ENCODE results near the gene OAS3. TPM values are rescaled to one million over a fixed set of nuclear protein-coding genes. Genes with fewer than 3 reads are reported as not detected.
A peak's percentile ranks its signal among the peaks of the same experiment; 100 is the strongest.

Gene OAS3
- total and polyA plus RNA-seq, 10 donors: 5.0 to 54.5 (median 28.8) TPM

GRCh38 chr12:112894128-112894527, 44.1 kb upstream of the OAS3 start:
- Histone ChIP-seq H3K9me3 (no peaks in the 10 kb centered on the region), H3K4me1 (peaks cover 6 to 38% (median 15%) of the 10 kb centered on the region in 6 donors), H3K36me3 (no peaks in the 10 kb centered on the region), H3K27ac (peak overlapping the region in 2 of 8 donors; percentile 22 to 30), H3K27me3 (replicated peaks in 1 of 7) (no peaks in the 10 kb centered on the region), H3K4me3 (no peak overlapping the region)
- no peak for DNase-seq
- intact Hi-C loops (cut with DNase I; ENCODE audit: low total_unique reads): no loop called here
- TF ChIP-seq POLR2AphosphoS5 (IDR thresholded peaks at IDR 0.05) (no peak), POLR2A (IDR thresholded peaks at IDR 0.05) (no peak)
- TF ChIP-seq, protein P1, sequence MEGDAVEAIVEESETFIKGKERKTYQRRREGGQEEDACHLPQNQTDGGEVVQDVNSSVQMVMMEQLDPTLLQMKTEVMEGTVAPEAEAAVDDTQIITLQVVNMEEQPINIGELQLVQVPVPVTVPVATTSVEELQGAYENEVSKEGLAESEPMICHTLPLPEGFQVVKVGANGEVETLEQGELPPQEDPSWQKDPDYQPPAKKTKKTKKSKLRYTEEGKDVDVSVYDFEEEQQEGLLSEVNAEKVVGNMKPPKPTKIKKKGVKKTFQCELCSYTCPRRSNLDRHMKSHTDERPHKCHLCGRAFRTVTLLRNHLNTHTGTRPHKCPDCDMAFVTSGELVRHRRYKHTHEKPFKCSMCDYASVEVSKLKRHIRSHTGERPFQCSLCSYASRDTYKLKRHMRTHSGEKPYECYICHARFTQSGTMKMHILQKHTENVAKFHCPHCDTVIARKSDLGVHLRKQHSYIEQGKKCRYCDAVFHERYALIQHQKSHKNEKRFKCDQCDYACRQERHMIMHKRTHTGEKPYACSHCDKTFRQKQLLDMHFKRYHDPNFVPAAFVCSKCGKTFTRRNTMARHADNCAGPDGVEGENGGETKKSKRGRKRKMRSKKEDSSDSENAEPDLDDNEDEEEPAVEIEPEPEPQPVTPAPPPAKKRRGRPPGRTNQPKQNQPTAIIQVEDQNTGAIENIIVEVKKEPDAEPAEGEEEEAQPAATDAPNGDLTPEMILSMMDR (IDR thresholded peaks at IDR 0.05 in 8 of 11, conservative IDR thresholded peaks at IDR 0.05 in 3 of 11): no peak

DNA sequence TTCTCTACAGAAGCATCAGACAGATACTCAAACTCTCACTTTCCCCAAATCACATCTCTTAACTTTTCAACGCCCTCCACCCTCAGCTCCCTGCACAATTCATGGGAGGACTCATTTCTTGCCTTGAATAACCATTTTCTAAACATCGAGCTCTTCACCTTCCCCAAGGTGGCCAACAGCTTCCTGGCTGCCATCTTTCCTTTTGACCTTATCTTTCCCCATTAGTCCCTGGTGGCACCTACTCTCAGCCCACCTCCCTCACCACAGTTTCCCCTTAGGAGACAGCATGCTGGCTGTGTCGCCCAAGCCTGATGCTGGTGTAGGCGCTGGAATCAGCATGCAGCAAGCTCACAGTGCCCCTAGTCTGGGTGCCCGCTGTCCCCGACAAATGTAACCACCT, 39.9 kb upstream of the OAS3 start:
- Histone ChIP-seq H3K4me1 (peaks cover 8 to 47% (median 20%) of the 10 kb centered on the region in 6 donors), H3K9me3 (no peaks in the 10 kb centered on the region), H3K36me3 (no peaks in the 10 kb centered on the region), H3K27ac (no peak overlapping the region), H3K4me3 (no peak overlapping the region), H3K27me3 (replicated peaks in 1 of 7) (no peaks in the 10 kb centered on the region)
- intact Hi-C loops (cut with DNase I; ENCODE audit: low total_unique reads): loop anchor here (5.0 kb wide), 1 partner anchor 139 kb away; no protein-coding TSS in a partner anchor
- 85 to 92% (median 90%) methylated on average over 6 of the region's 6 CpGs for WGBS, 5 donors
- TF ChIP-seq POLR2A (IDR thresholded peaks at IDR 0.05): no peak
- TF ChIP-seq, protein P1 (IDR thresholded peaks at IDR 0.05 in 8 of 11, conservative IDR thresholded peaks at IDR 0.05 in 3 of 11): no peak
- TF ChIP-seq POLR2AphosphoS5 (IDR thresholded peaks at IDR 0.05): no peak
- no peak for DNase-seq

GRCh38 chr12:112900298-112901145, 37.8 kb upstream of the OAS3 start:
- Histone ChIP-seq H3K4me1 (peaks cover 15 to 53% (median 35%) of the 10 kb centered on the region in 6 donors), H3K27me3 (replicated peaks in 1 of 7) (no peaks in the 10 kb centered on the region)

GRCh38 chr12:112901271-112901670, 37.0 kb upstream of the OAS3 start:
- H3K36me3 ChIP-seq: no peaks in the 10 kb centered on the region
- H3K4me3 ChIP-seq: no peak overlapping the region
- H3K27ac ChIP-seq: no peak overlapping the region
- WGBS, 5 donors: 74 to 95% (median 85%) methylated on average over 2 of the region's 2 CpGs
- DNase-seq: no peak
- H3K4me1 ChIP-seq: peaks cover 20 to 60% (median 42%) of the 10 kb centered on the region in 6 donors
- H3K9me3 ChIP-seq: no peaks in the 10 kb centered on the region
- intact Hi-C loops (cut with DNase I; ENCODE audit: low total_unique reads): no loop called here
- TF ChIP-seq POLR2AphosphoS5 (IDR thresholded peaks at IDR 0.05): no peak
- TF ChIP-seq, protein P1 (IDR thresholded peaks at IDR 0.05 in 8 of 11, conservative IDR thresholded peaks at IDR 0.05 in 3 of 11): no peak
- no peak for TF ChIP-seq POLR2A (IDR thresholded peaks at IDR 0.05)
- H3K27me3 ChIP-seq (replicated peaks in 1 of 7): no peaks in the 10 kb centered on the region

More at GRCh38 chr12:112900298-112901145, 37.8 kb upstream of the OAS3 start:
- H3K36me3 ChIP-seq: no peaks in the 10 kb centered on the region
- H3K4me3 ChIP-seq: no peak overlapping the region
- intact Hi-C loops (cut with DNase I; ENCODE audit: low total_unique reads): no loop called here
- no peak for DNase-seq
- H3K27ac ChIP-seq: no peak overlapping the region
- 82 to 85% (median 83%) methylated on average over 9 to 11 of the region's 11 CpGs for WGBS, 5 donors
- TF ChIP-seq POLR2AphosphoS5 (IDR thresholded peaks at IDR 0.05): no peak
- TF ChIP-seq, protein P1 (IDR thresholded peaks at IDR 0.05 in 8 of 11, conservative IDR thresholded peaks at IDR 0.05 in 3 of 11): peak; percentile 41 to 84 (median 76)
- H3K9me3 ChIP-seq: no peaks in the 10 kb centered on the region

Measured in spleen (tissue), 11 donors.